Left lung (tissue), 10 donors: ENCODE data around the gene MACROD2. TPM values are rescaled to one million over a fixed set of nuclear protein-coding genes. Genes with fewer than 3 reads are reported as not detected.

Source experiments
- ATAC-seq: fragments of 200-7000 bp; cut with Tn5 transposase; one replicate; pipeline ENCODE4 v1.9.1; 2020; ENCODE audit warnings: moderate library complexity
- DNase-seq, 4 donors: peaks; one replicate each; pipeline ENCODE4 v3.0.0-alpha.2; 2013 to 2020
- H3K27ac ChIP-seq, 2 donors: fragments of 200-600 bp; sonication (generic) in 1 of 2; one replicate each; pipeline versions ENCODE4 v1.5.0 to v1.8.0; 2020 to 2021
- H3K27me3 ChIP-seq, 2 donors: fragments of 200-600 bp; sonication (generic) in 1 of 2; one replicate each; pipeline versions ENCODE4 v1.5.0 to v1.8.0; 2020 to 2021
- H3K36me3 ChIP-seq, 2 donors: fragments of 200-600 bp; sonication (generic) in 1 of 2; one replicate each; pipeline versions ENCODE4 v1.5.0 to v1.8.0; 2020 to 2021
- H3K4me1 ChIP-seq, 2 donors: fragments of 200-600 bp; one replicate each; pipeline ENCODE4 v1.8.0; 2021
- H3K4me3 ChIP-seq, 2 donors: fragments of 200-600 bp; sonication (generic) in 1 of 2; one replicate each; pipeline versions ENCODE4 v1.5.0 to v1.8.0; 2020 to 2021; ENCODE audit warnings: mild to moderate bottlenecking in 1 of 2
- H3K9me3 ChIP-seq, 2 donors: fragments of 200-600 bp; sonication (generic) in 1 of 2; one replicate each; pipeline versions ENCODE4 v1.5.0 to v1.8.0; 2020 to 2021
- intact Hi-C, 2 donors: fragments of 100-400 bp; cut with DNase I; formaldehyde crosslinking; loops; one replicate each; pipeline versions ENCODE4 v1.11.2 to v1.14.2; 2022
- polyA plus RNA-seq, 6 donors: library from polyadenylated mRNA; unstranded; fragments of 120-200 nt; gene quantifications; one replicate each; pipeline ENCODE4 v1.2.1, GENCODE V29; 2013; ENCODE audit not compliant: insufficient read length in 6 of 6
- total RNA-seq, 2 donors: library from RNA; stranded (reverse); fragmentation: NEBNext Ultra II Directional; extraction: Animal tissue kit (Norgen Biotek cat#: 25700); gene quantifications; one replicate each; pipeline ENCODE4 v1.2.1, GENCODE V29; 2021
- TF ChIP-seq, protein P1 (sequence below), 2 donors: fragments of 200-600 bp; sonication (generic) in 1 of 2; IDR thresholded peaks; one replicate each; pipeline versions ENCODE4 v1.5.0 to v1.8.0; 2021; ENCODE audit warnings: antibody characterized with exemption in 2 of 2
- donor health status: DM: no; HTN: yes; CAD: no.
- donor health status: DM: no; HTN: no; CAD: no.

Gene MACROD2
- total and polyA plus RNA-seq, 8 donors: 6.1 to 23.6 (median 8.9) TPM

DNA sequence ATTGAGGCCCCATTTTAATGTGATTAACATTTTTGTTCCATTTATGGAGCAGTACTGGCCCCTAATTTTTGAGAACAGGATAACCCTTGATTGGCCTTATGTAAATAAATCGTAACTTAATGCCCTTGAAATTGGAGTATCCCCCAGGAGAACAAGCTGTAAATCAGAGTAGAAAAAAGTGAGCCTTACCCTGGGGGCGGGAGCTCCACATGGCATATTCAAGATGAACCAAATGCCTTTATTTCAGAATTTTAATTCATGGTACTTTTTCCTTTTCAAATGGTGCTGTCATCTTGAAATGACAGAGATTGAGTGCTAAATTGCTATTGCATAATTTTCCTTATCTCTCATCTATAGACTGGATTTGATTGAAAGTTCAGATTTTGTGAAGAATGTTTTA, 1151.6 kb downstream of the MACROD2 start:
- H3K36me3 ChIP-seq: no peaks in the 10 kb centered on the region

DNA sequence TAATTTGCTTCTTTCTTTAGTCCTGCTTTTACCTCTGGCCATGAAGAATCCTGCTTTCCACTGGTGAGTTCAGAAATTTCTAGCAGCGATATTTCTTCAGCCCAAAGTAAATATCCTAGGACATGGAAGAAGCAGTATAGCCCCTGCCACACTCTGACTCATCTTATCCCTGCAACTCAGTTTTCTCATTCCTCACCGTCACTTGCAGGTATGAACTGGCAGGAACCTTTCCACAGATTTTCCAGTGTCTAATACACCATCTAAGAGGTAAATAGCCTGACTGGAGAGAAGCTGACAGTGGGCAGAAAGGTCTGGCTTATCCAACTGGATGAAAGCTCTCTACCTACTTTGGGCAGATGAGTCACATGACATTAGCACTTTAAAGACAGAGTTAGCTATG, 1158.8 kb downstream of the MACROD2 start:
- Histone ChIP-seq H3K4me3 (no peak overlapping the region), H3K4me1 (no peaks in the 10 kb centered on the region), H3K27me3 (no peaks in the 10 kb centered on the region), H3K9me3 (no peaks in the 10 kb centered on the region), H3K36me3 (no peaks in the 10 kb centered on the region), H3K27ac (no peak overlapping the region)
- no peak for ATAC-seq
- DNase-seq: no peak
- TF ChIP-seq, protein P1, sequence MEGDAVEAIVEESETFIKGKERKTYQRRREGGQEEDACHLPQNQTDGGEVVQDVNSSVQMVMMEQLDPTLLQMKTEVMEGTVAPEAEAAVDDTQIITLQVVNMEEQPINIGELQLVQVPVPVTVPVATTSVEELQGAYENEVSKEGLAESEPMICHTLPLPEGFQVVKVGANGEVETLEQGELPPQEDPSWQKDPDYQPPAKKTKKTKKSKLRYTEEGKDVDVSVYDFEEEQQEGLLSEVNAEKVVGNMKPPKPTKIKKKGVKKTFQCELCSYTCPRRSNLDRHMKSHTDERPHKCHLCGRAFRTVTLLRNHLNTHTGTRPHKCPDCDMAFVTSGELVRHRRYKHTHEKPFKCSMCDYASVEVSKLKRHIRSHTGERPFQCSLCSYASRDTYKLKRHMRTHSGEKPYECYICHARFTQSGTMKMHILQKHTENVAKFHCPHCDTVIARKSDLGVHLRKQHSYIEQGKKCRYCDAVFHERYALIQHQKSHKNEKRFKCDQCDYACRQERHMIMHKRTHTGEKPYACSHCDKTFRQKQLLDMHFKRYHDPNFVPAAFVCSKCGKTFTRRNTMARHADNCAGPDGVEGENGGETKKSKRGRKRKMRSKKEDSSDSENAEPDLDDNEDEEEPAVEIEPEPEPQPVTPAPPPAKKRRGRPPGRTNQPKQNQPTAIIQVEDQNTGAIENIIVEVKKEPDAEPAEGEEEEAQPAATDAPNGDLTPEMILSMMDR (IDR thresholded peaks at IDR 0.05): no peak
- intact Hi-C loops: no loop called here

More for the DNA sequence above, 1151.6 kb downstream of the MACROD2 start:
- H3K4me1 ChIP-seq: no peaks in the 10 kb centered on the region
- H3K4me3 ChIP-seq: no peak overlapping the region
- no peaks in the 10 kb centered on the region for H3K9me3 ChIP-seq
- H3K27ac ChIP-seq: no peak overlapping the region
- TF ChIP-seq, protein P1 (IDR thresholded peaks at IDR 0.05): no peak
- no peaks in the 10 kb centered on the region for H3K27me3 ChIP-seq
- DNase-seq (no peak), ATAC-seq (no peak)
- intact Hi-C loops: no loop called here

DNA sequence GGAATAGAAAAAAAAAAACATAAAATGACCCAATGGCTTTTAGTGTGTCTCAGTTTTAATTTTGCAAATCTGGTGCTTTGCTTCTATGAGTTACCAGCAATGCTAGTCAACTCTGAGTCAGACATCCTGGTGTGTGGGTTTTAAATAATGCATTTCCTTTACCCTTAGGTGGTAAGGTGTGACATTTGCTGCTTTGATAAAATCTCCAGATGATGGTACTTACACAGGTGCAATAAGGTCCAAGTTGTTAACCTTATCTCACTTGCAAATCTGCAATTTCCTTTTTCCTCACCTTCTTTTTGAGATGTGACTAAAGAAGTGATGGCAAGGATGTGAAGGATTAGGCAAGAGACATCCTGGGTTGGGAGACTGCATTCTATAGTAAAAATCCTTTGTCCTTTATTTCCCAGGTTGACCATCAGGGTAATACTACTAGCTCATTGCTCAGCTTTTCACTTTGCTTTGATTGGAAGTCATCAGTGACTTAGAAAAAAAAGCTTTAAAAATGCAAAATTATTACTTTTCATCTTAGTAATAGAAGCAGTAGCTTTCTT, 1160.6 kb downstream of the MACROD2 start:
- H3K27ac ChIP-seq: no peak overlapping the region
- H3K27me3 ChIP-seq: no peaks in the 10 kb centered on the region
- H3K4me1 ChIP-seq: no peaks in the 10 kb centered on the region
- DNase-seq (no peak), ATAC-seq (no peak)
- H3K36me3 ChIP-seq: no peaks in the 10 kb centered on the region
- no peak overlapping the region for H3K4me3 ChIP-seq
- TF ChIP-seq, protein P1 (IDR thresholded peaks at IDR 0.05): no peak
- intact Hi-C loops: no loop called here
- no peaks in the 10 kb centered on the region for H3K9me3 ChIP-seq

DNA sequence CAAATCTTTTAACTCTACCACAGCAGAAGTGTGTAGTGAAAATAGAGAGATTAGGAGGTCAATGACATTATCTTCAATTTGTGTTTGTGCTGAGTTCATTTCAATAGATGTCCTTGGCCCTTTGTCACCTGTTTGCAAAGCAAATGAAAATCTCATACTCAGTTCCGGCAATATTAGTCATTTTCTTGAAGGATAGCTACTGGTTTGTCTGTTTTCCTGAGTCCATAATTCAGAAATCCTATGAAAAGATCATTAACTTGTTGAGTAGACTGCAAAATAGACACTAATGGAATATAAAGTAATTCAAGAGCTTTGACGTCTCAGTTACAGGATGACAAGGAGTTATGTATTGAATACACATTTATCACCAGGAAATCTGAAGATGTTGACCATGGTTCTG, 1163.2 kb downstream of the MACROD2 start:
- no peaks in the 10 kb centered on the region for H3K4me1 ChIP-seq
- H3K27ac ChIP-seq: no peak overlapping the region
- TF ChIP-seq, protein P1 (IDR thresholded peaks at IDR 0.05): no peak
- no peak overlapping the region for H3K4me3 ChIP-seq
- DNase-seq (no peak), ATAC-seq (no peak)
- no peaks in the 10 kb centered on the region for H3K36me3 ChIP-seq
- no peaks in the 10 kb centered on the region for H3K9me3 ChIP-seq
- no peaks in the 10 kb centered on the region for H3K27me3 ChIP-seq
- intact Hi-C loops: no loop called here

DNA sequence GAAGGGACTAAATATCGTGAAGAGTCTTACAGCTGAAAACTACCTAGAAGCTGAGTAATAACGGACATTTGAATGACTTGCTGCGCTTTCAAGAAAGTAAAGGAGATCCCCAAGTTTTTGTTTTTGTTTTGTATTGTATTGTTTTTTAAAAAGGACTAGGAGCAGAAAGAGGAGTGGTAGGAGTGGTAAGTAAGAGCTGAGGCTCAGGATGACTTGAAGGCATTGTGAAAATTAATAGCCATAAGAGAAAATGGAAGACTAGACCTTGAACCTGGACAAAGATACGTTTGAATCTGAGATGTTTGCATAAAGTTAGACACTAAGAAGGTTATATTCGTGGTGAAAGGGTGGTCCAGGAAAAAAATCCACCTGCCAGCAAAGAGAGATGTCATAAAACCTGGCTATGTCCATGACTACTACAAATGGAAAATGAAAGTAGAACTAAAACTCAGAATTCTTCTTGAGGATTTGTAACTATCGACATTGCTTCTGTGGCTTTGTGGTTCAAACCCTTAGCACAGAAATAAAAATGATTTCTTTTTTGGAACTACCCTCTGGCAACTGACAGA, 1166.8 kb downstream of the MACROD2 start:
- intact Hi-C loops: no loop called here

More for the DNA sequence above, 1166.8 kb downstream of the MACROD2 start:
- no peak for ATAC-seq
- Histone ChIP-seq H3K4me3 (no peak overlapping the region), H3K27me3 (no peaks in the 10 kb centered on the region), H3K27ac (no peak overlapping the region), H3K9me3 (no peaks in the 10 kb centered on the region), H3K4me1 (no peaks in the 10 kb centered on the region), H3K36me3 (no peaks in the 10 kb centered on the region)
- TF ChIP-seq, protein P1 (IDR thresholded peaks at IDR 0.05): no peak
- no peak for DNase-seq
